Spinal cord (tissue), 10 donors: Measurements from ENCODE around the gene NODAL. TPM values are rescaled to one million over a fixed set of nuclear protein-coding genes. Genes with fewer than 3 reads are reported as not detected.

ENCODE experiments used
- DNase-seq, 6 donors: peaks; one replicate each; pipeline versions ENCODE4 v3.0.0 to v3.0.0-alpha.2; 2013 to 2015; ENCODE audit warnings: low spot score in 6 of 6, low read depth in 4 of 6
- H3K27ac ChIP-seq: one replicate; pipeline ENCODE4 v1.5.1; 2013; ENCODE audit warnings: low read depth, low read length, control low read depth
- H3K27me3 ChIP-seq: one replicate; pipeline ENCODE4 v1.6.1; 2013; ENCODE audit warnings: low read length; ENCODE audit not compliant: control insufficient read depth, insufficient read depth
- H3K36me3 ChIP-seq: one replicate; pipeline ENCODE4 v1.6.1; 2013; ENCODE audit warnings: low read length; ENCODE audit not compliant: control insufficient read depth, insufficient read depth
- H3K4me1 ChIP-seq: one replicate; pipeline ENCODE4 v1.6.1; 2013; ENCODE audit warnings: low read length; ENCODE audit not compliant: control insufficient read depth, insufficient read depth
- H3K4me3 ChIP-seq: one replicate; pipeline ENCODE4 v1.5.1; 2013; ENCODE audit warnings: low read depth, low read length, control low read depth
- H3K9me3 ChIP-seq: one replicate; pipeline ENCODE4 v1.6.1; 2013; ENCODE audit warnings: low read length; ENCODE audit not compliant: control insufficient read depth, insufficient read depth
- WGBS: methylation state at CpG from one replicate; pipeline ENCODE4 v1.1.5; 2013; ENCODE audit warnings: missing lambda C conversion rate; ENCODE audit not compliant: insufficient coverage; 5-methylcytosine and 5-hydroxymethylcytosine counted together
- polyA plus RNA-seq, 2 donors: library from polyadenylated mRNA; unstranded; fragments of 120-200 nt; gene quantifications; one replicate each; pipeline ENCODE4 v1.2.1, GENCODE V29; 2013; ENCODE audit not compliant: insufficient read length in 2 of 2
- total RNA-seq, 2 donors: library from RNA; depleted of rRNA in 1 of 2; stranded (reverse); fragments of 120-200 nt in 1 of 2; fragments of >200 nt in 1 of 2; gene quantifications; one replicate each; pipeline versions ENCODE4 v1.2.3 to v1.2.4, GENCODE V29; 2013 to 2014
- donor health status: healthy.

The NODAL gene
- total and polyA plus RNA-seq, 4 donors = 2.1 to 3.1 (median 2.4) TPM

- 47% methylated on average over 5 of the region's 8 CpGs for WGBS
- Histone ChIP-seq H3K27me3 (no peaks in the 10 kb centered on the region), H3K27ac (peak overlapping the region; percentile 82), H3K4me3 (peak overlapping the region; percentile 41), H3K4me1 (peaks cover 59% of the 10 kb centered on the region), H3K9me3 (no peaks in the 10 kb centered on the region), H3K36me3 (peaks cover 8% of the 10 kb centered on the region)
- DNase-seq = no peak
Measured at GRCh38 chr10:70479626-70480238, 38.3 kb upstream of the NODAL start.

GRCh38 chr10:70479165-70479581 is 37.7 kb upstream of the NODAL start:
- Histone ChIP-seq H3K4me3 (peak overlapping the region; percentile 41), H3K4me1 (peaks cover 59% of the 10 kb centered on the region), H3K27me3 (no peaks in the 10 kb centered on the region), H3K27ac (peak overlapping the region; percentile 82), H3K9me3 (no peaks in the 10 kb centered on the region), H3K36me3 (peaks cover 8% of the 10 kb centered on the region)
- peak in 1 of 6 donors; percentile 46 for DNase-seq
- 10% methylated on average over 9 of the region's 11 CpGs for WGBS

GRCh38 chr10:70478191-70479164 is 37.0 kb upstream of the NODAL start, which contains the start of gene PALD1:
Gene PALD1, plus strand, starts transcription at chr10:70478767. Its CDS starts 47,185 bp downstream, at chr10:70525952.
- Histone ChIP-seq H3K36me3 (peaks cover 7% of the 10 kb centered on the region), H3K9me3 (no peaks in the 10 kb centered on the region), H3K4me1 (peaks cover 57% of the 10 kb centered on the region), H3K4me3 (peak within 1 kb of the TSS; percentile 41), H3K27me3 (no peaks in the 10 kb centered on the region), H3K27ac (peak within 1 kb of the TSS; percentile 82)
- peak in 2 of 6 donors; percentile 84 to 91 for DNase-seq
- under 1% methylated on average over 106 of the region's 110 CpGs for WGBS

GRCh38 chr10:70477661-70478162 is 36.2 kb upstream of the NODAL start:
- WGBS = 13% methylated on average over 16 of the region's 27 CpGs

GRCh38 chr10:70476249-70477035 is 35.0 kb upstream of the NODAL start:
- H3K4me3 ChIP-seq = no peak overlapping the region
- peaks cover 42% of the 10 kb centered on the region for H3K4me1 ChIP-seq
- H3K9me3 ChIP-seq = peaks cover 1% of the 10 kb centered on the region
- WGBS = 63% methylated on average over 7 of the region's 7 CpGs
- no peak overlapping the region for H3K27ac ChIP-seq
- no peaks in the 10 kb centered on the region for H3K27me3 ChIP-seq
- DNase-seq = no peak
- H3K36me3 ChIP-seq = peaks cover 3% of the 10 kb centered on the region

More at GRCh38 chr10:70477661-70478162, 36.2 kb upstream of the NODAL start:
- H3K4me1 ChIP-seq = peaks cover 49% of the 10 kb centered on the region
- H3K27ac ChIP-seq = no peak overlapping the region
- peaks cover 3% of the 10 kb centered on the region for H3K36me3 ChIP-seq
- no peaks in the 10 kb centered on the region for H3K9me3 ChIP-seq
- no peaks in the 10 kb centered on the region for H3K27me3 ChIP-seq
- DNase-seq = peak in 1 of 6 donors; percentile 31
- H3K4me3 ChIP-seq = peak overlapping the region; percentile 41

- H3K27me3 ChIP-seq = no peaks in the 10 kb centered on the region
- WGBS = 89% methylated on average over 5 of the region's 8 CpGs
- DNase-seq = no peak
- no peak overlapping the region for H3K27ac ChIP-seq
- peaks cover 34% of the 10 kb centered on the region for H3K4me1 ChIP-seq
- peaks cover 1% of the 10 kb centered on the region for H3K9me3 ChIP-seq
- H3K36me3 ChIP-seq = peaks cover 3% of the 10 kb centered on the region
- no peak overlapping the region for H3K4me3 ChIP-seq
Measured at GRCh38 chr10:70475661-70476060, 34.2 kb upstream of the NODAL start.

- WGBS = 100% methylated on average over 1 of the region's 2 CpGs
- Histone ChIP-seq H3K27me3 (no peaks in the 10 kb centered on the region), H3K4me3 (no peak overlapping the region), H3K4me1 (peaks cover 27% of the 10 kb centered on the region), H3K27ac (no peak overlapping the region), H3K9me3 (peaks cover 1% of the 10 kb centered on the region), H3K36me3 (no peaks in the 10 kb centered on the region)
- DNase-seq = no peak
Measured at GRCh38 chr10:70474780-70475179, 33.3 kb upstream of the NODAL start.

GRCh38 chr10:70472799-70473454 is 31.4 kb upstream of the NODAL start:
- H3K27ac ChIP-seq = no peak overlapping the region

More at GRCh38 chr10:70472799-70473454, 31.4 kb upstream of the NODAL start:
- H3K36me3 ChIP-seq = no peaks in the 10 kb centered on the region
- 87% methylated on average over 7 of the region's 8 CpGs for WGBS
- no peak for DNase-seq
- H3K27me3 ChIP-seq = no peaks in the 10 kb centered on the region
- H3K9me3 ChIP-seq = peaks cover 1% of the 10 kb centered on the region
- H3K4me1 ChIP-seq = peaks cover 26% of the 10 kb centered on the region
- no peak overlapping the region for H3K4me3 ChIP-seq
